Activated CD4-positive, alpha-beta T cell treated with anti-CD3 and anti-CD28 coated beads, Interleukin-2, amount 10 ng/mL, durations not matched to agents 7 days and 5 days (primary cell): ENCODE results near the gene FIBP. TPM values are rescaled to one million over a fixed set of nuclear protein-coding genes. Genes with fewer than 3 reads are reported as not detected.
A peak's percentile ranks its signal among the peaks of the same experiment; 100 is the strongest.

Experiments used
- CTCF ChIA-PET: fragments of 350-600 bp; sonication (Branson Sonifier 250); formaldehyde crosslinking; loops from one replicate; lab custom pipeline; 2021; ENCODE audit warnings: antibody characterized with exemption; lab: Charles Lee
- POLR2A ChIA-PET: fragments of 350-600 bp; sonication (Branson Sonifier 250); formaldehyde crosslinking; loops from one replicate; lab custom pipeline; 2021; ENCODE audit warnings: antibody characterized with exemption; lab: Charles Lee
- DNase-seq: peaks from one replicate; pipeline ENCODE4 v3.0.0-alpha.2; 2020
- H3K27ac Mint-ChIP-seq: one replicate; pipeline ENCODE4 v1.8.0; 2021; ENCODE audit warnings: mild to moderate bottlenecking, moderate library complexity, mixed read lengths
- H3K27me3 Mint-ChIP-seq: one replicate; pipeline ENCODE4 v1.8.0; 2021; ENCODE audit warnings: mixed read lengths
- H3K36me3 Mint-ChIP-seq: one replicate; pipeline ENCODE4 v1.8.0; 2021; ENCODE audit warnings: low read depth, mixed read lengths
- H3K4me1 Mint-ChIP-seq: one replicate; pipeline ENCODE4 v1.8.0; 2021; ENCODE audit warnings: mixed read lengths
- H3K4me3 Mint-ChIP-seq: one replicate; pipeline ENCODE4 v1.8.0; 2021; ENCODE audit warnings: mild to moderate bottlenecking, moderate library complexity, mixed read lengths
- H3K9me3 Mint-ChIP-seq: one replicate; pipeline ENCODE4 v1.8.0; 2021; ENCODE audit warnings: mixed read lengths
- total RNA-seq, 2 experiments: library from RNA; stranded (reverse); gene quantifications; one replicate each; pipeline ENCODE4 v1.2.3, GENCODE V29; 2021

Gene FIBP
- total RNA-seq, 2 experiments from 2014 or later: 94.7 to 112 TPM

DNA sequence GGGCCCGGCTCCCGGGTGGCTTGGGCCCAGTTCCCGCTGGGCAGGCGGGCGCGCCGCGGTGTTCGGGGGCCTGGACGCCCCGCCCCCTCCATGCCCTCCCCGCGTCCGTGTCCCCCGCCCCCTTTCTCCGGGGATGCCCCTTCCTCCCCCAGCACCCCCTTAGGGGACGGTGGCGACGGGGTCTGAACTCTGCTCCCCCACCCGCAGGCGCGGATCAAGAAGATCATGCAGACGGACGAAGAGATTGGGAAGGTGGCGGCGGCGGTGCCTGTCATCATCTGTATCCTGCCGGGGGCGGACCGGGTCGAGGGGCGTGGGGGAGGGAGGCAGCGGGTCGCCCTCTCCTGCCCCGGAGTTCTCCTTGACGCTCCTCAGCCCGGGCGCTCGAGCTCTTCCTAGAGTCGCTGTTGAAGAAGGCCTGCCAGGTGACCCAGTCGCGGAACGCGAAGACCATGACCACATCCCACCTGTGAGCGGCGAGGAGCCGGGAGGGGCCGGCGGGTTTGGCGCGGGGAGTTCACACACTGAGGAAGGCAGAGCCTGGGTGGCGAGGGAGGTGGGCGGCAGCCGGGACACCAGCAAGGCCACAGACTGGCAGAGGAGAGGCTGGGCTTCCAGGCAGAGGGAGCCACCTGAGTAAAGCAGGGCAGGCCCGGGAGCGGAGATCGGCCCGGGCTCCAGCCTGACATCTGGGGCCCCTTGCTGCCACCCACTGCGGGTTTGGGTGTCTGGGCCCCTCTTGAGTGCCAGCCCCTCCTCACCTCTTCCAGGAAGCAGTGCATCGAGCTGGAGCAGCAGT, 31.5 kb upstream of the FIBP start:
- peaks cover 53% of the 10 kb centered on the region for H3K4me1 Mint-ChIP-seq
- H3K27me3 Mint-ChIP-seq: no peaks in the 10 kb centered on the region
- H3K27ac Mint-ChIP-seq: peak overlapping the region; percentile 90
- H3K9me3 Mint-ChIP-seq: no peaks in the 10 kb centered on the region
- H3K36me3 Mint-ChIP-seq: peaks cover 38% of the 10 kb centered on the region
- ChIA-PET CTCF (interaction anchor here (1.0 to 1.4 kb wide), 4 partner anchors 20 to 69 kb away, joined by 3 to 4 read pairs (median 4); partner anchors contain the start of genes FIBP and FOSL1), POLR2A (no interaction called here)
- peak; percentile 63 for DNase-seq
- peak overlapping the region; percentile 95 for H3K4me3 Mint-ChIP-seq

GRCh38 chr11:65919141-65919572, 30.9 kb upstream of the FIBP start, which contains the start of gene DRAP1:
DRAP1 (plus strand) TSS chr11:65919426; CDS start chr11:65919502, 76 bp downstream.
- H3K4me3 Mint-ChIP-seq: peak within 1 kb of the TSS; percentile 95
- CTCF ChIA-PET: interaction anchor here (1.0 to 24.0 kb wide), 4 partner anchors 19 to 69 kb away, joined by 3 to 340 read pairs (median 4); partner anchors contain the start of genes CCDC85B, FIBP and FOSL1
- H3K36me3 Mint-ChIP-seq: peaks cover 38% of the 10 kb centered on the region
- POLR2A ChIA-PET: no interaction called here
- H3K27me3 Mint-ChIP-seq: no peaks in the 10 kb centered on the region
- H3K9me3 Mint-ChIP-seq: no peaks in the 10 kb centered on the region
- peak within 1 kb of the TSS; percentile 90 for H3K27ac Mint-ChIP-seq
- H3K4me1 Mint-ChIP-seq: peaks cover 53% of the 10 kb centered on the region
- DNase-seq: peak; percentile 98

DNA sequence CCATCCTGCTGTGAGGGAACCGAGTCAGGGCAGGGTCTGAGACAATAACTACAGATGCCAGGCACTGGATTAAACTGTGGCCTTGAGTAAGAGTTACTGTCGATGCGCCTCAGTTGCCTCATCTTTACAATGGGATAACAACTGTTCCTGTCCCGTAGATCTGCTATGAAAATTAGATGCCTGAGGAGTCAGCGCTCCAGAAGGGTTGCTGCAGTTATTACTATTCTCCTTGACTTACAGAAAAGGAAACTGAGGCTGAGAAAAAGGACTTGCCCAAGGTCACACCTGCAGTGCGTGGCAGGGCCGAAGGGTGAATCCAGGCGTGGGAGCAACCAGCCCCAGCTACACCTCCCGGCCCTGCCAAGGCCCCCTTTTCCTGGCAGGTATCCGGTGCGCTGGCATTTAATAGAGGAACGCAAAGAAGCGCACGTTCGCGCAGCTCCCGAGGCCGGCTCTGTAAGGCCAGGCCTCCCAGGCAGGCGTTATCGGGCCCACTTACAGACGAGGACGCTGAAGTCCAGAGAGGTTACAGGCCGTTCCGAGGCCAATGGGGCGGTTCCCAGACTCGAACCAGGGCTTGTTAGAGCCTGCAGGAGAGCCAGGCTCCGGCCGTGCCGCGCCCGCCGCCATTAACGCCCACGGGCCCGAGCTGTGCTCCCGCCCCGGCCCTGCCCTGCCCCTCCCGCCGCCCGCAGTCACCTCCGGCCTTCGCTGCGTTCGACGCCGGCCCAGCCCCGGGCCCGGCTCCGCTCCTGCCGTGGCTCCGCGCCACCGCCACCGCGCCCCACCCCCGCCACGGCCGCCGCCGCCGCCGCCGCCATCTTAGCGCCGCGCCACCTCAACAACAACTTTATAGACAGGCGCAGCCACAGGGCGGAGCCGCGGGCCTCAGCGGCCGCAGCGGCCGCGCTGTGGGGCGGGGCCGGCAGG, 30.2 kb upstream of the FIBP start, which contains the start of gene C11orf68:
TSS of gene C11orf68 (minus strand) at position 852 of the 930 bp plus-strand sequence. CDS start at position 821, 31 bp downstream.
- Mint-ChIP-seq H3K27ac (peak within 1 kb of the TSS; percentile 90), H3K27me3 (no peaks in the 10 kb centered on the region), H3K4me3 (peak within 1 kb of the TSS; percentile 95), H3K4me1 (peaks cover 50% of the 10 kb centered on the region), H3K36me3 (peaks cover 37% of the 10 kb centered on the region), H3K9me3 (no peaks in the 10 kb centered on the region)
- POLR2A ChIA-PET: no interaction called here
- no peak for DNase-seq
- CTCF ChIA-PET: interaction anchor here (1.0 to 24.0 kb wide), 2 partner anchors 30 to 134 kb away, joined by 3 to 340 read pairs; partner anchors contain the start of genes CCDC85B, FIBP and SF3B2

DNA sequence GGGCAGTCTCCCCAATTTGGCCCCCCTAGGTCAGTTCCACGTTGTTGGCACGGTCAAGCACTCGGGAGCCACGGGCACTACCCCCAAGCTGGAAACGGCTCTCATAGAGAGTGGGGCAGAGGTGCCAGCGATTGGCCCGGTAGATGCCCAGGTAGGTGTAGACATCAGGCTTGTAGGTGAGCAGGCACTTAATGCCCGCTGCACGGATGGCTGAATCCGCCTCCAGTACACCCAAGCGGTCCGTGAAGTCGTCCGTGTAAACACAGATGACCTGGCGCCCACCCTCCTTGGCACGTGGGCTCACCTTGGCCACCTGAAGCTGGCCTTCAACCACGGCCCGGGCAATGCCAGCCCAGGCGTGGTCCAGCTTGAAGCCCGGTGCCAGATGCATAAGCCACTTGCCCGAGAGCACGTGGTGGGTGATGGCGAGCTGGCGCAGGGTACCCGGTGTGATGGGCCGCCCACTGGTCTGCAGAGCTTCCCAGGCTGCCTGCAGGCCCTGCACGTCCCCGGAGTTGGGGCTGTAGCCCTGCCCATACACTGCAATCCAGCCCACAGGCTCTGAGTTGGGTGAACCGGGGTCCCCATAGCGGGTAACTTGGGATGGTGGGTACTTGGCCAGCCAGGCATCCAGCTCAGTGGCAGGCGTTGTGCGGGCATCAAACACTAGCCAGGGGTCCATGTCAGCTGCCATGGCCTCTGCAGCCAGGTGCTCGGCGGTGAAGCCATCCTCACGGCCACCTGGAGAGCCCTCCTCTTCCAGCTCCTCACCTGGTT, 29.4 kb upstream of the FIBP start:
- Mint-ChIP-seq H3K36me3 (peaks cover 28% of the 10 kb centered on the region), H3K27ac (peak overlapping the region; percentile 87), H3K4me3 (peak overlapping the region; percentile 95), H3K9me3 (no peaks in the 10 kb centered on the region), H3K27me3 (no peaks in the 10 kb centered on the region), H3K4me1 (peaks cover 45% of the 10 kb centered on the region)
- no peak for DNase-seq
- CTCF ChIA-PET: interaction anchor here (1.0 to 24.0 kb wide), 2 partner anchors 29 to 135 kb away, joined by 3 to 340 read pairs; partner anchors contain the start of genes CCDC85B, FIBP and SF3B2
- POLR2A ChIA-PET: no interaction called here

DNA sequence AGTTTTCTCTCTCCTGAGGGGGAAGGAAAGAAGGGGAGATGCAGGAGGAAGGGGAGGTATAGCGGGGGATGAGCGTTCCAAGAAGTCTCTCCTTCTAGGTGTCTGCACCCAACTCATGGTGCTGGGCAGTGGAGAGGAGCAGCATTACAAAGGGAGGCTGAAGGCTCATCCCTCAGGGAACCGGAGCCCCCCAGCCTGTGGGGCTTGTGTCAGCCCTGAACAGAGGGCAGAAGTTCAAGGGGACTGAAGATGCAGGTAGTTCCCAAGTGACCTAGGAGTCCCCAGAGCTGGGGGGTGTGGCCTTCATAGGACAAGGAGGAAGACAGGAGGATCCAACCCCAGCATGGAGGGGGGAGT, 28.8 kb upstream of the FIBP start:
- Mint-ChIP-seq H3K27ac (peak overlapping the region; percentile 33), H3K4me3 (peak overlapping the region; percentile 66), H3K36me3 (peaks cover 23% of the 10 kb centered on the region), H3K27me3 (no peaks in the 10 kb centered on the region), H3K9me3 (no peaks in the 10 kb centered on the region), H3K4me1 (peaks cover 40% of the 10 kb centered on the region)
- POLR2A ChIA-PET: no interaction called here
- CTCF ChIA-PET: interaction anchor here (24.0 kb wide), 1 partner anchor 28 kb away, joined by 340 read pairs; the partner anchor contains the start of genes CCDC85B and FIBP
- DNase-seq: no peak

DNA sequence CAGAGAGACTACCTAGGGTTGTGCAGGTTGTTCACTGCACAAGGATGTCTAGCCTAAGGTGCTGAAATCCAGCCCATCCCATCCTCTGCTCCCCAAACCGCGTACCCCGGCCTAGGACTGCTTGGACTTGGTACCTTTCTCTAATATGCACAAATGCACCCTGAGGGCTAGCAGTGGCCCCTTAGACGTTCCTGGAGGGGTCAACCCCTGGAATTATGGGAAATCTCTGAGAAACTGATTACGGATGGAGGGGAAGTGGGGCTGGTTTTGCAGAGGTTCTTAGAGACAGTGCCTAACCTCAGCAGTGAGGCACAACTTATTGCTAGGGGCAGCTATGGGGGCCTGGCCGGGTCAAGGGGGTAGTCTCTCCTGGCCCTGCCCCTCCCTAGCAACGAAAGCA, 28.1 kb upstream of the FIBP start:
- Mint-ChIP-seq H3K9me3 (no peaks in the 10 kb centered on the region), H3K27me3 (no peaks in the 10 kb centered on the region), H3K4me3 (peak overlapping the region; percentile 66), H3K4me1 (peaks cover 39% of the 10 kb centered on the region), H3K27ac (peak overlapping the region; percentile 60), H3K36me3 (peaks cover 22% of the 10 kb centered on the region)
- POLR2A ChIA-PET: no interaction called here
- no peak for DNase-seq
- CTCF ChIA-PET: interaction anchor here (0.9 to 24.0 kb wide), 3 partner anchors 11 to 28 kb away, joined by 3 to 340 read pairs (median 3); partner anchors contain the start of genes CCDC85B and FIBP

GRCh38 chr11:65915821-65916251, 27.6 kb upstream of the FIBP start:
- no peak for DNase-seq

DNA sequence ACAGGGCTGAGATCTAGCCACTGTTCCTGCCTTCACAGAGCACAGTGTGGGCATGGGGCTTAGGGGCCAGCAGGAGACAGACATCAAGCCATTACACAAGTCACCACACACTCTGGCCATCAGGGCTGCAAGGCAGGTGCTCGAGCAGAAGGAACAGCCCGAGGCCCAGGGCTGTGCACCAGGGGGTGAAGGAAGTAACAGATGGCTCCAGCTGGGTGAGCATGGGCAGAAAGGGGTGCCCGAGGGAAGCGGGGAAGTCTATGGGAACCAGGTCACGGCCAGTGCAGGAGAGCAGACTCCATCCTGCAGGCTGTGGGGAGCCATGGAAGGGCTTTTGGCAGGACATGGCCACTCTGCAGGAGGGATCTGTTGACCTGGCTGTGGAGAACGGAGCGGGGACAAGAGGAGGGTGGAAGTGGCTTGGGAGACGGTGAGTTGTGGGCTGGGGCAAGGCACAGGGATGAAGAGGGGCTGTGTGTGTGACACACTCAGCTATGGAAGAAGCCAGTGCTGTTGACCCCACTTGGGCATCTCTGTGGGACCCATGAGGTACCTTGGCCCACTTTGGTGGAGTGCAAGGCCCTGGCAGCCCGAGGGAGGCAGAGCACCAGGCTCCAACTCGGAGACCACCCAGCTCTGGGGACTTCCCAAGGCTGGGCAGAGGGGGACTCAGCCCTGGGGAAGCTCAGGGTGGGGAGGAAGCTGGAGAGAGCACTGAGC, 27.0 kb upstream of the FIBP start:
- no peak for DNase-seq
- Mint-ChIP-seq H3K27ac (peak overlapping the region; percentile 7), H3K36me3 (peaks cover 17% of the 10 kb centered on the region), H3K4me1 (peaks cover 34% of the 10 kb centered on the region), H3K27me3 (no peaks in the 10 kb centered on the region), H3K9me3 (no peaks in the 10 kb centered on the region), H3K4me3 (no peak overlapping the region)
- ChIA-PET POLR2A (no interaction called here), CTCF (interaction anchor here (0.9 to 24.0 kb wide), 6 partner anchors 9 to 55 kb away, joined by 3 to 340 read pairs (median 3); partner anchors contain the start of genes CCDC85B, FIBP and MUS81)

More at GRCh38 chr11:65915821-65916251, 27.6 kb upstream of the FIBP start:
- H3K4me3 Mint-ChIP-seq: no peak overlapping the region
- POLR2A ChIA-PET: no interaction called here
- no peaks in the 10 kb centered on the region for H3K27me3 Mint-ChIP-seq
- peaks cover 22% of the 10 kb centered on the region for H3K36me3 Mint-ChIP-seq
- CTCF ChIA-PET: interaction anchor here (0.9 to 24.0 kb wide), 3 partner anchors 12 to 27 kb away, joined by 3 to 340 read pairs (median 3); partner anchors contain the start of genes CCDC85B and FIBP
- H3K27ac Mint-ChIP-seq: no peak overlapping the region
- no peaks in the 10 kb centered on the region for H3K9me3 Mint-ChIP-seq
- peaks cover 38% of the 10 kb centered on the region for H3K4me1 Mint-ChIP-seq

DNA sequence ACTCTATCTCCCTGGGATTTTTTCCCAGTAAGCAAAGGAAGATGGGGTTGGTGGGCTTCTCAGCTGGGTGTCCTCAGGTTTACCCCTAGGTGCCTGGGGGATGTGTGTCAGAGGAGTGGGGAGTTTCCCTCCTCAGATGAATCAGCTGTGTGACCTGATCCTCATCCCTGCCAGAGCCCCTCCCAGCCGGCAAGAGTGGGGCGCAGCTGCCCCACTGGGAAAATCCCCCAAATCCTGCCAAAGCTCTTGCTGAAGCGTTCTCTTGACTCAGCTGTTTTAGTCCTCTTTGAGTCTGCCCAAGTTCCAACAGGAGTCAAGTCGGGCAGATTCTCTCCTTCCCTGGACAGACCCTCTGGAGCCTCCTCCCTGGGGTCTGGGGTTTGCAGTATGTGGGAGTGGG, 24.6 kb upstream of the FIBP start:
- Mint-ChIP-seq H3K36me3 (peaks cover 10% of the 10 kb centered on the region), H3K4me3 (no peak overlapping the region), H3K4me1 (peaks cover 32% of the 10 kb centered on the region), H3K27me3 (no peaks in the 10 kb centered on the region), H3K27ac (no peak overlapping the region), H3K9me3 (no peaks in the 10 kb centered on the region)
- ChIA-PET POLR2A (no interaction called here), CTCF (interaction anchor here (2.5 to 24.0 kb wide), 2 partner anchors 12 to 24 kb away, joined by 11 to 340 read pairs; partner anchors contain the start of genes CCDC85B, FIBP and FOSL1)
- DNase-seq: no peak

- Mint-ChIP-seq H3K4me1 (peaks cover 26% of the 10 kb centered on the region), H3K27ac (no peak overlapping the region), H3K9me3 (no peaks in the 10 kb centered on the region), H3K27me3 (peaks cover 2% of the 10 kb centered on the region), H3K36me3 (peaks cover 6% of the 10 kb centered on the region), H3K4me3 (no peak overlapping the region)
- DNase-seq: no peak
- POLR2A ChIA-PET: no interaction called here
- CTCF ChIA-PET: interaction anchor here (0.8 to 24.0 kb wide), 3 partner anchors 11 to 200 kb away, joined by 4 to 340 read pairs (median 11); partner anchors contain the start of genes CCDC85B, FIBP, FOSL1 and KAT5
Measured at GRCh38 chr11:65911682-65912568, 23.7 kb upstream of the FIBP start.
